Dedifferentiated amniotic fluid mesenchymal stem cell (primary cell): ENCODE data around the gene DNAJB9.
A peak's percentile ranks its signal among the peaks of the same experiment; 100 is the strongest.
"Not testable (repeated sequence)": the region's sequence is repeated elsewhere in the genome, so short reads cannot be mapped to it uniquely, and the experiment has no call there.

ENCODE experiments used
- DNase-seq: peaks from one replicate; pipeline ENCODE4 v3.0.0-alpha.2; 2016; ENCODE audit errors: extremely low spot score

Gene DNAJB9

DNA sequence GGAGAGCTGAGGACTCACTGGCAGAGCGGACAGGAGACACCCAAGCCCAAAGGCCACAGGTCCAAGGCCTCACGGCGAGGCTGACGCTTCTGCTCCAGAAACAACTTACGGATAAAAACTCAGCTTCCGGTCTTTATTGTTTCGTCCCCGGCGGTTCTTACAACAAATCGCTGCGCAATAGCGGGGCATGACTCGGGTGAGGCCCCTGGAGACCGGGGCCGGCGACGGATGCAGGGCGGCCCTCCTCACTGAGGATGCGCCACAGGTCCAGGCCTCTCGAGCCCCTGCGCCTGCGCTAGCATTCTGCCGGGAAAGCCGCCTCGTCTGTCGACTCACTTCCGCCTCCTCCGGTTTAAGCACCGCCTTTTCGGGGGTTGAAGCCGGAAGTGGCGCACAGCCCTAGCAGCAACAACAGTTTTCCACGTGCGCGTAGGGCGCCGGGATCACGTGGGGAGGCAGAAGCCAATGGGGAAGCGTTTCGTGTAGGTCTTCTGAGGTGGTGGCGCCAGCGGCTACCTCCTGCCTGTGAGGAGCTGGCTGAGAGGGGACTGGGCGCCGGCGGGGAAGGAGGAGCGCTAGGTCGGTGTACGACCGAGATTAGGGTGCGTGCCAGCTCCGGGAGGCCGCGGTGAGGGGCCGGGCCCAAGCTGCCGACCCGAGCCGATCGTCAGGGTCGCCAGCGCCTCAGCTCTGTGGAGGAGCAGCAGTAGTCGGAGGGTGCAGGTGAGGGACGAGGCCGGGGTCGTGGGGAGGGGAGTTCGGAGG is at the start of gene DNAJB9, which contains the start of gene THAP5:
Gene DNAJB9, plus strand, starts transcription at position 494 of the 765 bp plus-strand sequence. CDS start 1,853 bp downstream, outside the sequence.
Gene THAP5, minus strand, starts transcription at position 326 of the 765 bp plus-strand sequence. Its CDS starts 137 bp downstream, at position 189.
- DNase-seq = peak; percentile 99

- no peak for DNase-seq
These were observed 46.9 kb upstream of the DNAJB9 start for GRCh38 chr7:108522780-108523179.

- DNase-seq = peak; percentile 53
These were observed 44.2 kb upstream of the DNAJB9 start for GRCh38 chr7:108525327-108525984.

DNA sequence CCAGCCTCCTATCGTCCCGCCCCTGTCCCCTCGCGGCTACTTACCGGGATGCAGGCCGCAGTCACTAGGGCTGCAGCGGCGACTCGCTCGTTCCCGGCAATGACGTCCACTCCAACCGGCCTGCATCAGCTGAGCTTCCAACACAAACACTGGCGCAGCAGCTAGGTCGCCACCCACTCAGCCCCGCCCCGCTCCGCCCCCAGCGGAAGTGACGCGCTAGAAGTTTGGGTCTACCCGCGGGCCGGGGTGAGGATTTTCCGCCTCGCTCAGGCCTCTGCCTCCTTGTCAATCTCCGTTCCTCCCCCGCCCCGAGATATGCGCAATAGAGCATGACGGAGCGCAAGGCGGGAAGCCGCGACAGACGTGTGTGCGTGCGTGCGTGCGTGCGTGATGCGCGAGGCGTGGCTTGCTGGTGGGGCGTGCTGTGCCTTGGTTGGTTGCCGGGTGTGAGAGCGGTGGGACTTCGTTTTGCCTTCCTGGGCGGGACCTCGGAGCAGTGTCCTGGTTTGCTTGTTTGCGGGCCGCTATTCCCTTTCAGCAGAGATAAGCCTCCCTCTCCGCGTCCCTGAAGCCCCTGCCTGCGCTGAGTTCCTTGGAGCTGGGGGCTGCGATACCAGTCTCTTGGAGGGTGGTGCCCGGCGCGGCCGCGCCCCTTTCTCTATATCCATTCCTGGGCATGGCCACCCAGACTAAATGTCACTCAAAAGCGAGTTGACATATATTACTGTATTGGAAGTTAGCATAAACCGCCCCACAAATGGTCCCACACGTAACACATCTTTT is 43.5 kb upstream of the DNAJB9 start, which contains the start of gene PNPLA8:
Gene PNPLA8, minus strand, starts transcription at position 151 of the 783 bp plus-strand sequence. CDS start 10,644 bp downstream, outside the sequence.
- DNase-seq = peak; percentile 99

DNA sequence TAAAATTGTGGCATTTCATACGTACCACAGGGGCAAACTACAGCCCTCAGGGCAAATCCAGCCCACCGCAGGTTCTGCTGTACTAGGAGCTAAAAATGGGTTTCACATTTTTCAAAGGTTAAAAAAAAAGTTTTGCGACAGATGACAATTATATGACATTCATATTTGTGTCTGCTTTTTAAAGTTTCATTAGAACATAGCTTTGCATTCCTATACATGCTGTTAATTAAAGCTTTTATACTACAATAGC is 43.0 kb upstream of the DNAJB9 start:
- DNase-seq = no peak

GRCh38 chr7:108528183-108528712 is 41.4 kb upstream of the DNAJB9 start:
- DNase-seq = no peak

DNA sequence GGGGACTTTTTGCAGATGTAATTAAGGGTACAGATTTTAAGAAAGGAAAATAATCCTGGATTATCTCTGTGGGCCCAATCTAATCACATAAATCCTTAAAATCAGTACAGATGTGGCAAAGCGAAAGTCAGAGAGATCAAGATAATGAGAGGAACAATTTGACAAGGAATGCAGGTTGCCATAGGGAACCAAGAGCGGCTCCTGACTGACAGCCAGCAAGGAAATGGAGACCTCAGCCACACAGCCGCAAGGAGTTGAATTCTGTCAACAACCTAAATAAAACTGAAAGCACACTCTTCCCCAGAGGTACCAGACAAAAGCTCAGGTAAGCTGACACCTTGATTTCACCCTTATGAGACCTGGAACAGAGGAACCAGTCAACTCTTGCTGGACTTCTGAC is 40.3 kb upstream of the DNAJB9 start:
- DNase-seq = no peak

- no peak for DNase-seq
These were observed 36.0 kb upstream of the DNAJB9 start for GRCh38 chr7:108533712-108534111.

DNA sequence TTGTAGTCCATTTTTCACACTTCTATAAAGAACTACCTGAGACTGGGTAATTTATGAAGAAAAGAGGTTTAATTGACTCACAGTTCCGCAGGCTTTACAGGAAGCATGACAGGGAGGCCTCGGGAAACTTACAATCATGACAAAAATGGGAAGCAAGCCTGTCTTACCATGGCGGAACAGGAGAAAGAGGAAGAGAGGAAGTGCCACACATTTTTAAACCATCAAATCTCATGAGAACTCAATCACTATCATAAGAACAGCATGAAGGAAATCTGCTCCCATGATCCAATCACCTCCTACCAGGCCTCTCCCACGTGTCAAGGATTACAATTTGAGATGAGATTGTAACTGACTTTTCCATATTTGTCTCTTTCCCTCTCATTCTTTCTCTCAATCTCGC is 34.4 kb upstream of the DNAJB9 start:
- no peak for DNase-seq

DNA sequence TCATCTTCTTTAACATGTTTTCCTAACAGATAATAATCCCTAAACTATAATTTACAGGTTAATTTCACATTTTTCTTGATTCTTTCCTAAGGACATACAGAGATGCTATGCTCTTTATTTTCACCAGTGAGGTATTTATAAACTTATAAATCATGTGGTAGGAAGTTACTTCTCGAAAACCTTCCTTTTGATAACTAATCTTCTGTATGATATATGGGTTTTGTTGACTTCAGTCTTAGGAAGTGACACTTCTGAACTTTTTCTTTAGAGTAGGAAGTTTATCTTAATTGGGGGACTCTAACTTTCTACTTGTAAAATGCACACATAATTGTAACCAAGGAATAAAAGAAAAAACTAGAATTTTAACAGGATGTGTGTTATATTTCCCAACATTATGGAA is 33.9 kb upstream of the DNAJB9 start:
- DNase-seq = no peak

DNA sequence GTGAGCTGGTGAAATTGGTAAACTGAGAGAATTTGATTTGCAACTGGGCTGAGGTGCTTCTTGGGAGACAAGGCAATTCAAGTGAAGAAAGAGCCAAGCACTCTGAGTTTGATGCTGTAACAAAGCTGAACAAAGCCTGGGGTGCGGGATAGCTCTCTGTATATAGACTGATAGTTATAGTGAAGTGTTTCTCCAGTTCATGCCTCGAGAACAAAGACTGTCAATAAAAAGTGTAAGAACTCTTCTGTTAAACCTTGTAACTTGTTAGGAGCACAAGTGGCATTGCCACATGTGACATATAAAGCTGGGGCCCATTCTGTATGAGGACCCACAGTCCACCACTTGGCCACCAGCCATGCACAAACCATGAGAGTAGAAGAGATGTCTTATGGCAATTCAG is 32.4 kb upstream of the DNAJB9 start:
- no peak for DNase-seq

DNA sequence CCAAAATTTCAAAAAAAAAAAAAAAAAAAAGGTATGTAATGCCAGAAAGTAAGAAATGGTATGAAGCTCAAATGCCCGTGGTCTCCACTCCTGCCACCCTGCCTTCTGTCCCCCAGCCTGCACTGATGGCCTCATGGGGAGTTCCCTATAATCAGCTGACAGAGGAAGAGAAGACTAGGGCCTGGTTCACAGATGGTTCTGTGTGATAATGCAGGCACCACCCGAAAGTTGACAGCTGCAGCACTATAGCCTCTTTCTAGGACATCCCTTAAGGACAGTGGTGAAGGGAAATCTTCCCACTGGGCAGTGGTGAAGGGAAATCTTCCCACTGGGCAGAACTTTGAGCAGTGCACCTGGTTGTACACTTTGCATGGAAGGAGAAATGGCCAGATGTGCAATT is 31.4 kb upstream of the DNAJB9 start:
- not testable (repeated sequence) for DNase-seq

- DNase-seq = not testable (repeated sequence)
These were observed 31.0 kb upstream of the DNAJB9 start for GRCh38 chr7:108538685-108539084.

GRCh38 chr7:108541478-108541877 is 28.2 kb upstream of the DNAJB9 start:
- DNase-seq = no peak

GRCh38 chr7:108548141-108548896 is 21.4 kb upstream of the DNAJB9 start:
- not testable (repeated sequence) for DNase-seq

DNA sequence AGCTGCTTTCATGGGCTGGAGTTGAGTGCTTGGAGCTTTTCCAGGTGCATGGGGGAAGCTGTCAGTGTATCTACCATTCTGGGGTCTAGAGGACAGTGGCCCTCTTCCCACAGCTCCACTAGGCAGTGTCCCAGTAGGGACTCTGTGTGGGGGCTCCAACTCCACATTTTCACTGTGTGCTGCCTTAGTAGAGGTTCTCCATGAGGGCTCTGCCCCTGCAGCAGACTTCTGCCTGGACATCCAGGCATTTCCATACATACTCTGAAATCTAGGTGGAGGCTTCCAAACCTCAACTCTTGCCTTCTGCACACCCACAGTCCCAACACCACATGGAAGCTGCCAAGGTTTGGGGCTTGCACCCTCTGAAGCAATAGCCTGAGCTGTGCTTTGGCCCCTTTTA is 13.0 kb upstream of the DNAJB9 start:
- DNase-seq = not testable (repeated sequence)

- DNase-seq = no peak
These were observed 12.5 kb upstream of the DNAJB9 start for GRCh38 chr7:108557191-108557590.

GRCh38 chr7:108557617-108558016 is 12.1 kb upstream of the DNAJB9 start:
- DNase-seq = no peak

DNA sequence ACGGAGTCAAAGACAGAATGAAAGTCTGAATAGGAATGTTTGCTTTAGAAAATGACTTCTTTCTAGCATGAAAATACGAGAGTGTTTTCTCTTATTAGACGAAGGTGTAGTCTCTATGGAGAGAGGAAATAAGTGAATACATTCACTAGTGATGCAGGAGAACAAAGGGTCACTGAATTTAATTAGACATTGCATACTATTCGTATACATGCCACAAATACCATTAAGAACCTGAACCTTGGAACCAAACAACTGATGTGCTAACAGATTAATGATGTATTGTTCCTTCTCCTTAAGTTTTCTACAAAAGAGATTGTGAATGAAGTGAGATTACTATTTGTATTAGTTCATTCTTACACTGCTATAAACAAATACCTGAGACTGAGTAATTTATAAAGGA is 10.4 kb upstream of the DNAJB9 start:
- no peak for DNase-seq

DNA sequence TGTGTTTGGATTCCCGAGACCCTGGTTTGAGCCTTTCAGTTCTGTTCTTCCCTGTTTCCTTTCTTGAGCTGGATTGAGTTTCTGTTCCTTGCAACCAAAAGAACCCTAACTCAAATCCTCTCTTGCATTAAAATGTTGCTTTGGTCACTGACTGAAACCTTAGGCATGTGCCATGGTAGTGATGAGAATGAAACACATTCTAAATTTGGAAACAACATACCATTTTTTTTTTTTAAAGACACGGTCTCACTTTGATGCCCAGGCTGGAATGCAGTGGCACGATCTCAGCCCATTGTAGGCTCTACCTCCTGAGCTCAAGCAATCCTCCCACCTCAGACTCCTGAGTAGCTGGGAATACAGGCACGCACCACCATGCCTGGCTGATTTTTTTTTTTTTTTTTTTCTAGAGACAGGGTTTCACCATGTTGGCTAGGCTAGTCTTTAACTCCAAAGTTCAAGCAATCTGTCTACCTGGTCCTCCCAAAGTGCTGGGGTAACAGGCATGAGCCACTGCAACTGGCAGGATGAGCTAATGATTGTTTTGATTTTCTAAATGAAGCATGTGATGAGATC is 8.5 kb upstream of the DNAJB9 start:
- no peak for DNase-seq

GRCh38 chr7:108565987-108566386 is 3.7 kb upstream of the DNAJB9 start:
- DNase-seq = no peak
